ENCODE data around the gene BMPR1B. TPM values are rescaled to one million over a fixed set of nuclear protein-coding genes. Genes with fewer than 3 reads are reported as not detected.

The BMPR1B gene
- total RNA-seq, 1 experiment from 2014 or later: not detected

- Histone ChIP-seq H3K27me3 (ENCODE audit: insufficient read depth, low read length) (no peaks in the 10 kb centered on the region), H2AFZ (ENCODE audit: low read depth, low read length, poor library complexity, severe bottlenecking) (no peak overlapping the region), H3K79me2 (ENCODE audit: insufficient read depth, low read length) (no peaks in the 10 kb centered on the region), H3K4me1 (ENCODE audit: control insufficient read depth in 1 of 2, insufficient read depth in 2 of 2, low read length in 2 of 2) (no peaks in the 10 kb centered on the region), H3K4me3 (replicated peaks in 1 of 2; ENCODE audit: low read depth in 1 of 2, low read length in 2 of 2) (no peak overlapping the region), H3K27ac (ENCODE audit: low read depth, low read length) (no peak overlapping the region), H4K20me1 (ENCODE audit: insufficient read depth) (no peaks in the 10 kb centered on the region), H3K36me3 (ENCODE audit: control insufficient read depth in 1 of 2, insufficient read depth in 2 of 2, low read length in 2 of 2) (no peaks in the 10 kb centered on the region), H3K9me3 (ENCODE audit: control insufficient read depth in 1 of 2, insufficient read depth in 1 of 2, low read depth in 1 of 2, low read length in 2 of 2) (no peaks in the 10 kb centered on the region), H3K9ac (ENCODE audit: low read length) (no peak overlapping the region), H3K4me2 (ENCODE audit: low read length) (no peak overlapping the region), H3K9me2 (ENCODE audit: insufficient read depth) (no peaks in the 10 kb centered on the region)
- intact Hi-C loops (cut with micrococcal nuclease): no loop called here
- BruUV-seq (replicated peaks): no TSS peak
- DNase-seq (ENCODE audit: low read depth, low spot score) (no peak), ATAC-seq (no peak)
- no peak for TF ChIP-seq ZFX (IDR thresholded peaks at IDR 0.05)
- TF ChIP-seq MAX (IDR thresholded peaks at IDR 0.05): no peak
- TF ChIP-seq CEBPB (IDR thresholded peaks at IDR 0.05; ENCODE audit: low read depth): no peak
- no peak for TF ChIP-seq RAD21 (IDR thresholded peaks at IDR 0.05; ENCODE audit: low read depth)
- TF ChIP-seq FOSL1 (IDR thresholded peaks at IDR 0.05; ENCODE audit: low read depth): no peak
- TF ChIP-seq REST (IDR thresholded peaks at IDR 0.05; ENCODE audit: low read depth): no peak
- TF ChIP-seq CBX3 (IDR thresholded peaks at IDR 0.05; ENCODE audit: low read depth): no peak
- no peak for TF ChIP-seq EZH2phosphoT487 (IDR thresholded peaks at IDR 0.05; ENCODE audit: borderline replicate concordance)
- TF ChIP-seq JUND (IDR thresholded peaks at IDR 0.05): no peak
- no peak for TF ChIP-seq ZBTB33 (IDR thresholded peaks at IDR 0.05; ENCODE audit: extremely low read depth, insufficient replicate concordance, low read length)
- TF ChIP-seq CTCF (IDR thresholded peaks at IDR 0.05 in 2 of 3, conservative IDR thresholded peaks at IDR 0.05 in 1 of 3; ENCODE audit: borderline replicate concordance in 1 of 3, insufficient read depth in 1 of 3, low read depth in 2 of 3, low read length in 2 of 3): no peak
- TF ChIP-seq YY1 (IDR thresholded peaks at IDR 0.05; ENCODE audit: extremely low read depth, insufficient replicate concordance, low read depth, low read length): no peak
- TF ChIP-seq SP1 (IDR thresholded peaks at IDR 0.05; ENCODE audit: low read depth): no peak
- TF ChIP-seq EZH2 (IDR thresholded peaks at IDR 0.05): no peak
- no peak for TF ChIP-seq ATF3 (IDR thresholded peaks at IDR 0.05)
- no peak for TF ChIP-seq EGR1 (IDR thresholded peaks at IDR 0.05; ENCODE audit: low read depth)
- no peak for TF ChIP-seq ELF1 (IDR thresholded peaks at IDR 0.05; ENCODE audit: borderline replicate concordance, low read depth)
- CTCF ChIA-PET: no interaction called here
- RAD21 ChIA-PET (ENCODE audit: low non-redundant PET in 1 of 2, low total read pairs in 2 of 2, uncharacterized antibody in 2 of 2, unreplicated experiment in 2 of 2): no interaction called here
- POLR2A ChIA-PET: no interaction called here
These were observed 395.4 kb downstream of the BMPR1B start for GRCh38 chr4:95153182-95153581.

All from HCT116 (cell line).